PC-9 (cell line): Measurements from ENCODE around the gene LRRC47. TPM values are rescaled to one million over a fixed set of nuclear protein-coding genes. Genes with fewer than 3 reads are reported as not detected.

Source experiments
- BruUV-seq: library from RNA; stranded (reverse); fragments of 400-500 nt; replicated peaks from 2 replicates; lab custom pipeline; 2021; lab: Mats Ljungman, UMichigan
- CTCF ChIA-PET: fragments of 300-600 bp; sonication (Branson Sonifier 250); formaldehyde crosslinking; loops from one replicate; lab custom pipeline; 2022; ENCODE audit warnings: antibody characterized with exemption; lab: Charles Lee
- POLR2A ChIA-PET: fragments of 300-600 bp; sonication (Branson Sonifier 250); formaldehyde crosslinking; loops from one replicate; lab custom pipeline; 2022; ENCODE audit warnings: antibody characterized with exemption; ENCODE audit not compliant: unreplicated experiment; lab: Charles Lee
- DNase-seq, 2 experiments: peaks; one replicate each; pipeline versions ENCODE4 v3.0.0 to v3.0.0-alpha.2; 2015 to 2022; ENCODE audit warnings: mixed read lengths in 1 of 2
- H2AFZ ChIP-seq: fragments of 200-600 bp; sonication (generic); 2 replicates; pipeline ENCODE4 v1.8.1; 2017; ENCODE audit warnings: antibody characterized with exemption
- H3F3A ChIP-seq: fragments of 200-600 bp; sonication (generic); 2 replicates; pipeline ENCODE4 v1.8.1; 2017; ENCODE audit warnings: antibody characterized with exemption, mild to moderate bottlenecking, low read depth; ENCODE audit not compliant: insufficient read depth
- H3K27ac ChIP-seq: fragments of 200-600 bp; sonication (generic); 2 replicates; pipeline ENCODE4 v1.6.1; 2016; ENCODE audit warnings: mixed run types
- H3K27me3 ChIP-seq: fragments of 200-600 bp; sonication (generic); 2 replicates; pipeline ENCODE4 v1.6.1; 2016; ENCODE audit warnings: low read depth, mixed run types; ENCODE audit not compliant: insufficient read depth
- H3K36me3 ChIP-seq: fragments of 200-600 bp; sonication (generic); 2 replicates; pipeline ENCODE4 v1.6.1; 2016; ENCODE audit warnings: low read depth, mixed run types
- H3K4me1 ChIP-seq: fragments of 200-600 bp; sonication (generic); replicated peaks from 2 replicates; pipeline ENCODE4 v1.6.1; 2016; ENCODE audit warnings: mixed run types; ENCODE audit not compliant: insufficient read depth
- H3K4me2 ChIP-seq: fragments of 200-600 bp; sonication (generic); 2 replicates; pipeline ENCODE4 v1.6.1; 2017; ENCODE audit warnings: mixed run types
- H3K4me3 ChIP-seq: fragments of 200-600 bp; sonication (generic); 2 replicates; pipeline ENCODE4 v1.6.1; 2016; ENCODE audit warnings: mixed run types
- H3K79me2 ChIP-seq: fragments of 200-600 bp; sonication (generic); 2 replicates; pipeline ENCODE4 v1.6.1; 2017; ENCODE audit warnings: low read depth, mixed run types
- H3K9me2 ChIP-seq: fragments of 200-600 bp; sonication (generic); 2 replicates; pipeline ENCODE4 v1.8.1; 2017; ENCODE audit warnings: mild to moderate bottlenecking; ENCODE audit not compliant: insufficient read depth
- H3K9me3 ChIP-seq: fragments of 200-600 bp; sonication (generic); 2 replicates; pipeline ENCODE4 v1.8.1; 2016; ENCODE audit warnings: low read depth; ENCODE audit not compliant: insufficient read depth
- H4K20me1 ChIP-seq: fragments of 200-600 bp; sonication (generic); 2 replicates; pipeline ENCODE4 v1.8.1; 2017; ENCODE audit not compliant: insufficient read depth
- CTCF ChIP-seq: fragments of 200-600 bp; sonication (generic); conservative IDR thresholded peaks from 2 replicates; pipeline ENCODE4 v1.6.1; 2017; ENCODE audit warnings: mixed run types, antibody characterized with exemption, mild to moderate bottlenecking, moderate library complexity
- EZH2 ChIP-seq: fragments of 200-600 bp; sonication (generic); IDR thresholded peaks from 2 replicates; pipeline ENCODE4 v1.8.0; 2017; ENCODE audit warnings: antibody characterized with exemption, low read depth
- intact Hi-C: fragments of 100-400 bp; cut with micrococcal nuclease; formaldehyde crosslinking; loops from one replicate; pipeline ENCODE4 v1.10.0; 2022; ENCODE audit not compliant: unreplicated experiment
- total RNA-seq: library from RNA; stranded (reverse); gene quantifications from 2 replicates; pipeline ENCODE4 v1.2.3, GENCODE V29; 2021

The LRRC47 gene
- total RNA-seq, 1 experiment from 2014 or later, result 34.2 TPM

- ChIA-PET POLR2A (no interaction called here), CTCF (interaction anchor here (0.6 kb wide), 1 partner anchor 18 kb away, joined by 8 read pairs; no protein-coding TSS in a partner anchor)
- Histone ChIP-seq H4K20me1 (peaks cover 3% of the 10 kb centered on the region; the same call in 1 of the 2 replicates), H2AFZ (peak within 1 kb of the TSS; percentile 86; the same call in 1 of the 2 replicates), H3K4me2 (peak within 1 kb of the TSS; percentile 89), H3K79me2 (no peaks in the 10 kb centered on the region), H3K4me1 (no peaks in the 10 kb centered on the region), H3K9me2 (no peaks in the 10 kb centered on the region), H3K9me3 (no peaks in the 10 kb centered on the region), H3K36me3 (no peaks in the 10 kb centered on the region), H3K4me3 (peak within 1 kb of the TSS; percentile 66), H3F3A (no peaks in the 10 kb centered on the region; the same call in 1 of the 2 replicates), H3K27me3 (no peaks in the 10 kb centered on the region), H3K27ac (no peak within 1 kb of the TSS)
- intact Hi-C loops, result loop anchor here (10.0 kb wide), 1 partner anchor 1782 kb away; no protein-coding TSS in a partner anchor
- BruUV-seq, result TSS peak; percentile 40
- DNase-seq, result no peak
- TF ChIP-seq EZH2, result no peak
Measured at GRCh38 chr1:3772715-3773571, 23.4 kb downstream of the LRRC47 start, which contains the start of gene SMIM1. SMIM1 (plus strand) TSS chr1:3772749; CDS start chr1:3775374, 2,625 bp downstream.

- ChIA-PET POLR2A (no interaction called here), CTCF (no interaction called here)
- Histone ChIP-seq H2AFZ (peak overlapping the region; percentile 86; the same call in 1 of the 2 replicates), H3K27ac (no peak overlapping the region), H3F3A (no peaks in the 10 kb centered on the region; the same call in 1 of the 2 replicates), H4K20me1 (peaks cover 3% of the 10 kb centered on the region; the same call in 1 of the 2 replicates), H3K4me3 (peak overlapping the region; percentile 66), H3K9me3 (no peaks in the 10 kb centered on the region), H3K36me3 (no peaks in the 10 kb centered on the region), H3K4me1 (no peaks in the 10 kb centered on the region), H3K27me3 (peaks cover 6% of the 10 kb centered on the region; the same call in 1 of the 2 replicates), H3K9me2 (no peaks in the 10 kb centered on the region), H3K4me2 (peak overlapping the region; percentile 89), H3K79me2 (no peaks in the 10 kb centered on the region)
- peak; percentile 63 to 91 for DNase-seq
- intact Hi-C loops, result loop anchor here (10.0 kb wide), 1 partner anchor 1783 kb away; no protein-coding TSS in a partner anchor
- BruUV-seq, result no TSS peak
- TF ChIP-seq EZH2 (no peak), CTCF (no peak)
Measured at GRCh38 chr1:3772027-3772714, 24.1 kb downstream of the LRRC47 start.

GRCh38 chr1:3771108-3772026, 24.9 kb downstream of the LRRC47 start:
- Histone ChIP-seq H3K27ac (no peak overlapping the region), H3K9me3 (no peaks in the 10 kb centered on the region), H3K27me3 (peaks cover 15% of the 10 kb centered on the region), H3K36me3 (no peaks in the 10 kb centered on the region), H3F3A (no peaks in the 10 kb centered on the region; the same call in 1 of the 2 replicates), H3K79me2 (no peaks in the 10 kb centered on the region), H3K4me2 (peak overlapping the region; percentile 83), H2AFZ (no peak overlapping the region), H3K4me1 (no peaks in the 10 kb centered on the region), H4K20me1 (peaks cover 3% of the 10 kb centered on the region; the same call in 1 of the 2 replicates), H3K4me3 (peak overlapping the region; percentile 63), H3K9me2 (no peaks in the 10 kb centered on the region)
- BruUV-seq, result TSS peak; percentile 44
- no peak for TF ChIP-seq CTCF
- no peak for TF ChIP-seq EZH2
- intact Hi-C loops, result loop anchor here (10.0 kb wide), 1 partner anchor 1783 kb away; no protein-coding TSS in a partner anchor
- CTCF ChIA-PET, result no interaction called here
- no peak for DNase-seq
- POLR2A ChIA-PET, result no interaction called here
